NCI-H345 treated with DMSO at 0.1 percent for 48 hours (cell line): ENCODE results near the gene OR6C6.
"Not testable (repeated sequence)": the region's sequence is repeated elsewhere in the genome, so short reads cannot be mapped to it uniquely, and the experiment has no call there.

Source experiments
- DNase-seq: peaks from one replicate; lab custom pipeline; 2025; ENCODE audit not compliant: unreplicated experiment; lab: John Stamatoyannopoulos, UW

OR6C6 gene

DNA sequence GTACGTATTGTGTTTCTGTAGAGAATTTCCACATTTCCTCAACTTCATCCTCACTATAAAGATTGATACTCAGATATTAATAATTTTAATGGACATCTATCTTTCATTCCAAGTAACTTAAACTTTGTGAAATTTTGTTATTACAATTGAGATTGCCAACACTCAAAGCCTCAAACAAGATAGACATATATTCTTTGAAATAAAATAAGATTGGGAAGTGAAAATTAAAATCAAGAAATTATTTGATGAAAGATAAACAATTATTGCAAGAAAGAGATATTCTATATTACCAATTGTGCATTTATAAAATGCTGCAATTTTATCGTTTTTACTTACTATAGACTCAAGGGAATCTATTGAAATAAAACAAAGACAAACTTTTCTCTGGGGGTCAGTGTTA is at the start of gene OR6C6:
Gene OR6C6, minus strand, starts transcription at position 101 of the 400 bp plus-strand sequence. CDS start 1,337 bp downstream, outside the sequence.
- no peak for DNase-seq

DNA sequence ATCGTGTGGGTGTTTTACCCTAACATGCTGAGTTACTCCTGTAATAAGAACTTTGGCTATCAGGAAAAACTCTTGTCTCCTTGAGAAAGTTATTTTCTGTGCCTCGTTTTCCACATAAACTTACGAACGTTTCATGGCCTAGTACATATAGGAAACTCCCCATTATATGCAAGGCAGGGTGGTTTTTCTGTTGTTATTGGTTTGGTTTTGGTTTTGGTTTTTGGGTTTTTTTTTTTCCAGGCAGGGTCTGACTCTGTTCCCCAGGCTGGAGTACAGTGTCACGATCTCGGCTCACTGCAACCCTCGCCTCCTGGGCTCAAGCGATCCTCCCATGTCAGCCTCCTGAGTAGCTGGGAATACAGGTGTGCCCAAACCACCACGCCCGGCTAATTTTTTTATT is 39.6 kb upstream of the OR6C6 start:
- no peak for DNase-seq

DNA sequence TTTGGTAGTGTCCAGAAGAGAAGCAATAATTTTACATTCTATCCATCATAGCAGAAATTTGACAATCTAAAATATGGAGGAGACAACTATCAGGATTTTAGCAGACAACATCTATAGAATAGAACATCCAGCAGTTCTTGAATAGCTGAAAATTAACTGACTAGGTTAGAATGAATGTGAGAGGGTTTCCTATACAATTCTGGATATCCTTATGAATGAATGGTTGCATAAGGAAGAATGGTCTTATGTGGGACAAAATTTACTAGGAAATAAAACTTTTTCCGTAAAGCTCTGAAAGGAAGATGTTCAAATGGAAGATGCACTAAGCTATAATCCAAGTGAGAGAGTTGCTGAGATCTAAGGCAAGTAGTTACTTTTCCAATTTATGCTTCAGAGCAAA is 34.1 kb upstream of the OR6C6 start, which contains the start of gene OR6C3:
Gene OR6C3, plus strand, starts transcription at position 301 of the 400 bp plus-strand sequence. CDS start 955 bp downstream, outside the sequence.
- no peak for DNase-seq

DNA sequence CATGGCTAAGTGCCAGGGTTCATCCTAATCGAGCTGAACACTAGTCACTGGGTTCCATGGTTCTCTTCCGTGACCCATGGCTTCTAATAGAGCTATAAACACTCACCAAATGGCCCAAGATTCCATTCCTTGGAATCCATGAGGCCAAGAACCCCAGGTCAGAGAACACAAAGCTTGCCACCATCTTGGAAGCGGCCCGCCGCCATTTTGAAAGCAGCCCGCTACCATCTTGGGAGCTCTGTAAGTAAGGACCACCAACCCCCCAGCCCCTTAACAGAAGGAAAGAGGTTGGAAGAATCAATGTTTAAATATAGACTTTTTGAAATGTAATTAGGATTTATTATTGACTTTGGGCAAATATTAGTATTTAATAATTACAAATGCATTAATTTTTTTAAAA is 29.4 kb upstream of the OR6C6 start:
- DNase-seq: not testable (repeated sequence)

DNA sequence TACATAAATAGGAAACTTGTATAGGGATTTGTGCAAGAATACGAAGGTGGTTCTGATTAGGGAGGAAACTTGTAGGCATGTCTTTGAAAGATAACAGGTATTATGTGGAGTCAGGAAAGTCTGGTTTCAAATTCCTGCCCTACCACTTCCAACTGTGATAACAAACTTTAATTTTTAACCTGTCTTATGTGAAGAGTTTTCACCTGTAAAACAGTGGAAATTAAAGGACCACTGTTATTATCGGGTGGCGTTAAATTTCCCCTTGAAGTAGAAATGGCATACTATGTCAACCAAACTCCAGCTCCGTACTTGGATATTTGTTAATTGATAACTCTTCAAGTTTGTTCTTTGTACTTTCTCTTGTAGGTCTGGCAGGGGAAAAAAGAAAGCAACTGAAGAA is 23.8 kb upstream of the OR6C6 start:
- no peak for DNase-seq

DNA sequence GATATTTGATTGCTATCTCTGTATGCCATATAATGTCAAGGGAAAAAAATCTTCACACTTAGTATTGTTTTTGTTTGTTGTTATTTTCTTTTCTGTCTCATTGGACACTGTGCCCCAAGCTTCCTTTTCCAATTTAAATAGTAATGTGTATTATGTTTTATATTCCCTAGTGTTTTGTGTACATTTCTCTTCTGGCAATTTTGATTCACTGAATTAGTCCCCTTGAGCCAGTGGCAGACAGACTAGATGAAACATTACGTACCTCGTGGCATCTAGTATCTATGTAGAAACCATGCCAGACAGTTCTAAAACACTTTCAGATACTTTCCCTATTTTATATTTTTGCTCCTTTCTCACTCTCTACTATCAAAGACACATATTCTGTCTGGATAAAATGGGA is 17.7 kb upstream of the OR6C6 start, which contains the start of gene OR6C1:
Gene OR6C1, plus strand, starts transcription at position 301 of the 400 bp plus-strand sequence. CDS start 6,257 bp downstream, outside the sequence.
- DNase-seq: no peak

DNA sequence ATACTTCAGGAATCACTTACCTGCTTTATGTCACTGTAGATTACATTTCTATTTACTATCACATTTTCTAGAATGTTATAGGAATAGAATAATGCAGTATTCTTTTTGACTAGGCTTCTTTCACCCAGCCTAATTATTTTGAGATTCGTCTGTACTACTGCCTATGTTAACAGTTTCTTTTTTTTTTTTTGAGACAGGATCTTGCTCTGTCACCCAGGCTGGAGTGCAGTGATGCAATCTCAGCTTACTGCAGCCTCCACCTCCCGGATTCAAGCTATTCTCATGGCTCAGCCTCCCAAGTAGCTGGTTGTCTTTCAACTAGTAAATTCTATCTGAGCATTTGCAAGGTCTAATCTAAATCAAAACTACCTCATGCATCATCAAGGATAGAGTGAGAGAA is 6.4 kb downstream of the OR6C6 start:
- no peak for DNase-seq

DNA sequence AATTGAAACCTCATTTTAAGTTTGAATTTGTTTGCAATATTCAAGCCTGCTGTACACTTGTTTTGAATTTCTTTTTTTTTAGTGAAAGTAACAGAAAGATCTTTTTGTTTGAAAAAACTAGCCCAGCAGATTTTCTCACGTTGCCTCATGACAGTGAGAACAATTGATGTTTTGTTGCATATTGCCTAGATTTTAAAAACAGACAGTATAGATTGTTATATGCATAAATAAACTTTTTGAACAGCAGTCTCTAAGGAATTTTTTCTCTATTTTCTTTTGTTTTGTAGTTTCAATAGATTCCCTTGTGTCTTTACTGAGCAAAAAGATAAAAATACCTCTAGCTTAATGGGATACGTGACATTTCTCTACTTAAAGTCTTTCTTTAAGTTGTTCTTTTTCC is 15.4 kb downstream of the OR6C6 start:
- no peak for DNase-seq

DNA sequence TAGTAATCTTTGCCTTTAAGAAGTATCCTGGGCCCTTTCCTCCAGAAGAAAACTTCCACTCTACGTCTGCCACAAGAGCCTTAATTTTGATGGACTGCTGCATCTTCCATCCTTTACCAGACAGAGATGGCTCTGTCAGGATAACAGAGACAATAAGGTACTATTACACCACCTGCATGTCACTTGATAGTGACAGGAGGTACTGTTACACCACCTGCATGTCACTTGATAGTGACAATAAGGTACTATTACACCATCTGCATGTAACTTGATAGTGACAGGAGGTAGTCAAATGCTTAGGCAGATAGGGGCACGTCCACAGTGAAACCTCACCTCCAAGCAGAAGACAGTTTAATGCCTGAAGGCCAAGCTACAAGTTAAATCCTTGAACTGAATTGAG is 38.1 kb downstream of the OR6C6 start:
- DNase-seq: no peak

DNA sequence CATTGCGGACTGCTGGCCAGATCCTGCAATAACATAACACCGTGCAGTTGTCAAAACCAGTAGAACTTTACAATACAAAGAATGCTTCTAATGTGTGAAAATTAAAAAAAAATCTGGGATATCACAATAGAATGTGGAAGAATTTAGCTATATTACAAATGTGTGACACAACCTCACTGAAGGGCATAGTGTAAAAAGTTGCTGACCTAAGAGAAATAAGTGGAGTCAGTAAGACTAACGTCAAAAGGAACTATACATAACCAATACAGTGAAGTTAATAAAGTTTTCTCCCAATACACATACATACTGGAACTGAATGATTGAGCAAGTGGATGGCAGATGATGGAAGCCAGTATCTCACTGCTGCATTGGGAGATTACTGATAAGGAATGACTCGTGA is 39.5 kb downstream of the OR6C6 start:
- DNase-seq: no peak

DNA sequence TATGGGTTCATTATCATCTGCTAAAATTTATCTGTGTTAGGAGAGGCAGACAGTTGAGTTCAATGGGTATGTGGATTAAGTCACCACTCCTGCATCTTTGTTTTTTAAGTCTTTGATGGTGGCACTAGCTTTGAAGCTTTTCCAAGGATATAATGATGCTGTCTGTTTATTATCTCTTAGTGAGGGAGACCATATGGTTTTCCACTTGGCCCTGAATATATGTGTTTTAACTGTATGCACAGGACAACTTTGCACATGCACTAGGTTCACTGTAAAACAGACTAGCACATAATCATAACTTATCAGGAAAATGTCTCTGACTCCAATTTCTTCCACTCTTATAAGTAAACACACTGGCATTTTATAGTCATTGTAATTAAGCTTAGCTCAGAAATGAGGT is 43.1 kb downstream of the OR6C6 start:
- DNase-seq: no peak

DNA sequence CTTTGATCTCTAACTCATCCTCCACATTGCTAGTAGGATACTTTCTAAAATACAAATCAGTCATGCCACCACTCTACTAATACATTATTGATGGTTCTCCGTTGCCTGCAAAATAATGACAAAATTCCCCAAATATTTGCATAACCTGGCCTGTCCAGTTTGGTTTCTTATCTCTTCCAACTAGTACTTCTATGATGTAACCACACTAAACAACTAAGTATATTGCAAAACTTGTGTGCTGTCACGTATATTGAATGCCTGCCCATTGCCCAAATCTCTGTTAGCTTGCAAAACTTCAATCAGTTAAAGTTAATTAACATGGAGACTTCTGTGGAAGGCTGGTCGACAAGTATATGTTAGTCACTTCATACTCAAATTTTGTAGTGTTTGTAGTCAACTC is 45.4 kb downstream of the OR6C6 start:
- no peak for DNase-seq

DNA sequence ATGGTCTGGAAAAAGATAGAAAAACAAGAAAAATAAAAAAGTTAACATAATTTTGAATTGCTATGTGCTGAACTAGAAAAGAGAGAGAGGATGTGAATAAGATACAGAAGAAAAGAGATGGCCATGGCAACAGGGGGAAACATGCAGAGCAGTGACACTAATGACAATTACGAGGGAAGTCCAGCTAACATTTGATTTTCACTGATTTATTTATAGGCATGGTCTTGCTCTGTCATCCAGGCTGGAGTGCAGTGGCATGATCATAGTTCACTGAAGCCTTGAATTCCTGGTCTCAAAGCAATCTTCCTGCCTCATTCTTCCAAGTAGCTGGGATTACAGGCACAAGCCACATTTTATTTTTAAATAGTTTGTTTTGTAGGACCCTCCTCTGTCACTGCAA is 50.2 kb downstream of the OR6C6 start:
- DNase-seq: no peak

DNA sequence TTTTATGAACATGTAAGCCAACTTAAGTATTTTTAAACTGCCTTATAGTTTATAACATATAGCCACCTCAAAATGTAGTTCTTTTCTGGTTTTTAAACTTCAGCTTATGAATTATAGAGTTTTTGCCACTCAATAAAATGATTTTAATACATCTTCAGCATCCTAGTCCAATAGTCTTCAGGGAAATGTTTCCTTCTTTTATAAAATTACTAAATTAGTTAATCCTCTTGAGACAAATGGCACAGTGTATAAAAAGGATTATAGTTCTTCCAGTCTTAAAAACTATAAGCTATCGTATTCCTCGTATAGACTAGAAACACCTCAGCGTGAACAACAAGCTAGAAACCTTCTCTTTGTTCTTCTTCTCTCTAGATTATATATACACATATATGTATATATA is 52.1 kb downstream of the OR6C6 start, which contains the start of gene OR6C74:
Gene OR6C74, plus strand, starts transcription at position 301 of the 400 bp plus-strand sequence. CDS start 2,679 bp downstream, outside the sequence.
- no peak for DNase-seq
